Fibroblast of pulmonary artery (primary cell): ENCODE measurements around the gene SFN.
"Not testable (repeated sequence)": the region's sequence is repeated elsewhere in the genome, so short reads cannot be mapped to it uniquely, and the experiment has no call there.

Experiments used
- DNase-seq: peaks from one replicate; pipeline ENCODE4 v3.0.0-alpha.2; 2010; ENCODE audit warnings: low read depth
- H3K4me3 ChIP-seq: replicated peaks from 2 replicates; pipeline ENCODE4 v1.5.1; 2011; ENCODE audit warnings: low read depth, mild to moderate bottlenecking, control low read depth, low read length, moderate library complexity
- TF ChIP-seq, protein P1 (sequence below): IDR thresholded peaks from 2 replicates; pipeline ENCODE4 v1.5.1; 2011; ENCODE audit warnings: mild to moderate bottlenecking, control low read depth, low read length, inconsistent platforms; ENCODE audit errors: missing control alignments

Gene SFN

DNA sequence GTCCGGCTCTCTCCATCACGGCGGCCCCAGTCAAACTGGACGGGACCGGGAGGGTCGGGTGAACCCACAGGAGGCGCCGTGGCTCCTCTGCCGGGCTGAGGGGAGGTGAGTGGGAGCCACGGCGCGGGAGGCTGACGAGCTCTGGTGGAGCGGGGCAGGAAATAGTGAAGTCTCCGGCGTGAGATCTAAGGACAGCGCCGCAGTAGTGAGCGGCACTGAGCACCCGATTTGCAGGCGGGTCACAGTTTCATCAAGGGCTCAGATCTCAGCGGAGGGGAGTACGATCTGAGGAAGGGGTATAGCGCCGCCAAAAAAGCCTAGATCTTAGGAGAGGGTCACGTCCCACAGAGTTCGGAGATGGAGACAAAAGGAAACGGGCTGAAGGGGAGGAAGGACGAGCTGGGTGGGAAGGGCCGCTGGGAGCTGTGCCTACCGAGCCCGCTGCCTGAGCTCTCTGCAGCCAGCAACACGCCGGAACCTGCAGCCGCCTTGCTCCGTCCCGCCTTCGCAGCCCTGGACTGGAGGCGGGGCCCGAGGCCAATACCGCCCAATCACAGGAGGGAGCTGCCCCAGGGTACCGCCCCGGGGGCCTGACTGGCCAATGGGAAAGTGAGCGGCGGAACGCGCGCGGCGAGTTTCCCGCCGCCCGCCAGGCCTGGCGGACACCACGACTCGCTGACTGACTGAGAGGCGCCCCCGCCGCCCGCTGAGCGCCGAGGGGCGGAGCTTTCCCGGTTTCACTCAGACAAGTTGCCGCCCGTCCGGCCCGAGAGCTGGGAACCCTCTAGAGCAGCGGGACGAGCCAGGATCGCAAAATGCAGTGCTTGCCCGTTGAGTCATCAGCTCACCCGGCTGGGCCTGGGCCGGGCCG lies 1.9 kb downstream of the SFN start:
- peak overlapping the region; percentile 65 for H3K4me3 ChIP-seq
- TF ChIP-seq, protein P1, sequence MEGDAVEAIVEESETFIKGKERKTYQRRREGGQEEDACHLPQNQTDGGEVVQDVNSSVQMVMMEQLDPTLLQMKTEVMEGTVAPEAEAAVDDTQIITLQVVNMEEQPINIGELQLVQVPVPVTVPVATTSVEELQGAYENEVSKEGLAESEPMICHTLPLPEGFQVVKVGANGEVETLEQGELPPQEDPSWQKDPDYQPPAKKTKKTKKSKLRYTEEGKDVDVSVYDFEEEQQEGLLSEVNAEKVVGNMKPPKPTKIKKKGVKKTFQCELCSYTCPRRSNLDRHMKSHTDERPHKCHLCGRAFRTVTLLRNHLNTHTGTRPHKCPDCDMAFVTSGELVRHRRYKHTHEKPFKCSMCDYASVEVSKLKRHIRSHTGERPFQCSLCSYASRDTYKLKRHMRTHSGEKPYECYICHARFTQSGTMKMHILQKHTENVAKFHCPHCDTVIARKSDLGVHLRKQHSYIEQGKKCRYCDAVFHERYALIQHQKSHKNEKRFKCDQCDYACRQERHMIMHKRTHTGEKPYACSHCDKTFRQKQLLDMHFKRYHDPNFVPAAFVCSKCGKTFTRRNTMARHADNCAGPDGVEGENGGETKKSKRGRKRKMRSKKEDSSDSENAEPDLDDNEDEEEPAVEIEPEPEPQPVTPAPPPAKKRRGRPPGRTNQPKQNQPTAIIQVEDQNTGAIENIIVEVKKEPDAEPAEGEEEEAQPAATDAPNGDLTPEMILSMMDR: no peak
- DNase-seq: peak; percentile 97

DNA sequence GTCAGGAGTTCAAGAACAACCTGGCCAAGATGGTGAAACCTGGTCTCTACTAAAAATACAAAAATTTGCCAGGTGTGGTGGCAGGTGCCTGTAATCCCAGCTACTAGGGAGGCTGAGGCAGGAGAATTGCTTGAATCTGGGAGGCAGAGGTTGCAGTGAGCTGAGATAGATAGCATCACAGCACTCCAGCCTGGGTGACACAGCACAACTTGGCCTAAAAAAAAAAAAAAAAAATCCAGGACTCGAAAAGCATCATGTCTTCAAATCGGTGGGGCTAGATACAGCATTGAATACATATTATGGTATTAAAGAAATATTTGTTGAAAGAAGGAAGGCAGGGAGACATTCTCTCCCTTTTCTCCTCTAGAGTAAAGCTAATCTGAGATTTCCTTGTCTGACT lies 10.1 kb downstream of the SFN start:
- DNase-seq, H3K4me3 ChIP-seq: not testable (repeated sequence)

DNA sequence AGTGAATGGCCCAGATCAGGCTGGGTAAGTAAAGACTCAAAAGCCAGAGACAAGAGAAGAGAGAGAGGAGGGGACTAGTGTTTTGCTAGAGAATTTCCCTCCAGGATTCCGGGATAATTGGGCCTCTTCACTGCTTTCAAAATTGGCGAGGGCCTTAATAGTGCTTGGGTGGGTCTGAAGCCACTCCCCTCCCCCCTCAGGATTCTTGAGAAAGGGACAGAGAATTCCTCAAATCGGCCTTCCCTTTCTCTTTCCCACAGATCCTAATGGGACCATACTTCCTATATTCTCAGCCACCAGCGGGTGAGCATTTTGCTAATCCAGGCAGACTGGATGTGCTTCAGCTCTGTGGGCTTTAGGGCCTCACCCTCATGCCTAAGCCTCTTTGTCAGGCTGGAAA lies 11.9 kb downstream of the SFN start:
- H3K4me3 ChIP-seq: no peak overlapping the region
- TF ChIP-seq, protein P1: no peak
- no peak for DNase-seq

DNA sequence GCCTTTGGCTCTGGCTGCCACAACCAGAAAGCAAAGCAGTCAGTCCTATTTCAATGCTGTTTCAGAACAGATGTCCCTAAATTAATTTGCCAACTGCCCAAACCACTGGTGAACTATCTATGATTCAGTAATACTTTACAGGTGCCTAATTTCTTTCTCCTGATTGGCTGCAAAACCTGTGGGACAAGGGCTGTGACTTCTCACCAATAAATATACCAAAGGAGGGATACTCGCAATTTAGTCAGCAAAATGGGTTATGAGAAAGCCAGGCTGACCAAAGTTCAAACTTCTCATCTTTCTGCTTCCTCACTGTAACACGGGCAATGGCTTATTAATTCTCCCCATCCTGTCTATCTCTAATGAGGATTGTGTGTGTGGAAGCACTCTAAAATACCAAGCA lies 14.4 kb downstream of the SFN start:
- TF ChIP-seq, protein P1: no peak
- no peak for DNase-seq

DNA sequence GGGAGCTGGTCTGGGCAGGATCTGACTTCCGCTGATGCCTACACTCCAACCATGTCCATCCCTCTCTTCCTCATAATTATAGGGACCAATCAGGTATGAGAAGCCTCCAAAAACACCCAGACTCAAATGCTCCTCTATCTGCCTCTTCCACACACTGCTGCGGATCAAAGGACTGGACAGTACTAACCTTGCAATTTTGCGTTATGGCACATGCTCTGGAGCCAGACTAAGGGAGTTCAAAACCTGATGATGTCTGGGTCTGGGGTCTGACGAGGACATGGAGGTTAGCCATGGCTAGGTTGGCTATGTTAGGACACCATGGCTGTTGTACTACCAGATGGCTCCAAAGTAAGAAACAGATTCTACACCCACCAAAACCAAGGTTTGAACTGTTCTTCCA lies 16.8 kb downstream of the SFN start:
- no peak for DNase-seq
- no peak overlapping the region for H3K4me3 ChIP-seq
- TF ChIP-seq, protein P1: no peak

More for the DNA sequence above, 14.4 kb downstream of the SFN start:
- no peak overlapping the region for H3K4me3 ChIP-seq

DNA sequence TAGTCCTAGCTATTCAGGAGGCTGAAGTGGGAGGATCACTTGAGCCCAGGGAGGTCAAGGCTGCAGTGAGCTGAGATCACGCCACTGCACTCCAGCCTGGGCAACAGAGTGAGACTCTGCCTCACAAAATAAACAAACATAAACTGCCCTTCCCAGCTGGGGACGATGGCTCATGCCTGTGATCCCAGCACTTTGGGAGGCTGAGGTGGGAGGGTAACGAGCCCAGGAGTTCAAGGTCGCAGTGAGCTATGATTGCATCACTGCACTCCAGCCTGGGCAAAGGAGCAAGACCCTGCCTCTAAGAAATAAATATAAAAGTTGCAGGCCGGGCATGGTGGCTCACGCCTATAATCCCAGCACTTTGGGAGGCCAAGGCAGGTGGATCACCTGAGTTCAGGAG lies 18.7 kb downstream of the SFN start:
- DNase-seq, H3K4me3 ChIP-seq: not testable (repeated sequence)

DNA sequence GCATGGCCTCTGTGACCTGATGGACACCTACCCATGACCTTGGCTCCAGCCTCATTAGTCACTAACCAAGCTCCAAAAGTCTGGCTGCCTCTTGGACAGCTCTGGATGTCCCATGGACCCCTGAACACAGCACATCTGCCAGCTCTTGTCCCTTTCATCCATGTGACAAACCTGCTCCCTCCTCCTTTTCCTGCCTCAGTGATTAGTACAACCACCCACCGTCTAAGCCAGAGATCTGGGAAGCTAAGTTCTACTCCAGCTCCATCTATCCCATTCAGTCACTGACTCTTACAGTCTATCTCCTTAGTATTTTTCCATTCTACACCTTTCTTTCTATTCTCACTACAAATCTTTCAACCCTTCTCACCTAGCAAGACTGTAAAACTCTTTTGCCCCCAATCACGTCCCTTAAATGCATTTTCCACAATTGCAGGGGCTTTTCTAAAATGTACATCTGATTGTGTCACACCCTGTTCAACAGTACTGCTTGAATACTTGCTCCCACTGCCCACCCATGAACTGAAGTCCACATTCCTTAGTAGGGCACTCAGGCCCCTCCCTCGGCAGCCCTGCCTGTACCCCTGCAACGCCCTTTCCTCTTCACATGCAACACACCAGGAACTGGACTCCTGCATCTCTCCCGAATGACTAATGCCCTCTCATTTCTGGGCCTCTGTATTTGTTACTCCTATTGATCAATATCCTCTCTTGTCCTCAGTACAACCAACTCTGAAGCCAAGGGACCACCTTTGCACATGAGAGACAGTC lies 19.9 kb downstream of the SFN start:
- TF ChIP-seq, protein P1: no peak
- no peak overlapping the region for H3K4me3 ChIP-seq
- DNase-seq: no peak
